Keratinocyte (primary cell): Measurements from ENCODE around the gene FICD. TPM values are rescaled to one million over a fixed set of nuclear protein-coding genes. Genes with fewer than 3 reads are reported as not detected.

ENCODE experiments used
- DNase-seq: peaks from one replicate; pipeline ENCODE4 v3.0.0-alpha.2; 2011; ENCODE audit warnings: low read depth, missing footprints, low spot score
- FAIRE-seq: peaks from 2 replicates; lab custom pipeline; 2011; peaks lifted over from hg19 to GRCh38; lab: Jason Lieb, UNC
- H2AFZ ChIP-seq: 2 replicates; pipeline ENCODE4 v1.6.0; 2012; ENCODE audit warnings: low read length, control low read depth, inconsistent platforms; ENCODE audit not compliant: control insufficient read depth
- H3K27ac ChIP-seq: 2 replicates; pipeline ENCODE4 v1.5.1; 2011; ENCODE audit warnings: low read length; ENCODE audit not compliant: control insufficient read depth, insufficient read depth
- H3K27me3 ChIP-seq: 3 replicates; pipeline ENCODE4 v1.6.0; 2011; ENCODE audit warnings: low read length; ENCODE audit not compliant: control insufficient read depth, insufficient read depth; ENCODE audit errors: extremely low read depth
- H3K36me3 ChIP-seq, 2 experiments: 2 replicates in 1 of 2; 3 replicates in 1 of 2; pipeline ENCODE4 v1.5.1; 2011; ENCODE audit warnings: low read length in 2 of 2, mild to moderate bottlenecking in 1 of 2; ENCODE audit not compliant: control insufficient read depth in 2 of 2, insufficient read depth in 2 of 2; ENCODE audit errors: extremely low read depth in 1 of 2
- H3K4me1 ChIP-seq: 3 replicates; pipeline ENCODE4 v1.5.1; 2011; ENCODE audit warnings: low read length; ENCODE audit not compliant: control insufficient read depth, insufficient read depth; ENCODE audit errors: extremely low read depth
- H3K4me2 ChIP-seq: 3 replicates; pipeline ENCODE4 v1.6.0; 2011; ENCODE audit warnings: low read depth, low read length; ENCODE audit not compliant: control insufficient read depth, insufficient read depth; ENCODE audit errors: extremely low read depth
- H3K4me3 ChIP-seq, 3 experiments: fragments of 200-600 bp in 1 of 3; sonication (generic) in 1 of 3; 2 replicates in 2 of 3; 3 replicates in 1 of 3; pipeline ENCODE4 v1.5.1; 2011 to 2016; ENCODE audit warnings: low read length in 3 of 3, mild to moderate bottlenecking in 3 of 3, control low read depth in 2 of 3, inconsistent platforms in 1 of 3, low read depth in 1 of 3, mixed read lengths in 1 of 3, mixed run types in 1 of 3, moderate library complexity in 1 of 3; ENCODE audit not compliant: control insufficient read depth in 2 of 3, insufficient read depth in 2 of 3; ENCODE audit errors: extremely low read depth in 1 of 3
- H3K79me2 ChIP-seq: 2 replicates; pipeline ENCODE4 v1.6.0; 2012; ENCODE audit warnings: low read length; ENCODE audit not compliant: control insufficient read depth, insufficient read depth
- H3K9ac ChIP-seq: 3 replicates; pipeline ENCODE4 v1.6.0; 2011; ENCODE audit warnings: low read length; ENCODE audit not compliant: control insufficient read depth, insufficient read depth; ENCODE audit errors: extremely low read depth
- H3K9me1 ChIP-seq: 3 replicates; pipeline ENCODE4 v1.6.0; 2011; ENCODE audit warnings: low read length; ENCODE audit not compliant: control insufficient read depth, insufficient read depth; ENCODE audit errors: extremely low read depth
- H3K9me3 ChIP-seq: 2 replicates; pipeline ENCODE4 v1.5.1; 2012; ENCODE audit warnings: low read depth, low read length; ENCODE audit not compliant: control insufficient read depth
- H4K20me1 ChIP-seq: 3 replicates; pipeline ENCODE4 v1.6.0; 2011; ENCODE audit warnings: low read length; ENCODE audit not compliant: control insufficient read depth, insufficient read depth; ENCODE audit errors: extremely low read depth
- CTCF ChIP-seq, 3 experiments: IDR thresholded peaks in 1 of 3; conservative IDR thresholded peaks in 1 of 3; optimal IDR thresholded peaks in 1 of 3; 2 replicates in 2 of 3; 3 replicates in 1 of 3; pipeline versions ENCODE3 to v1.5.1; 2011; ENCODE audit warnings: low read length in 3 of 3, mild to moderate bottlenecking in 3 of 3, moderate library complexity in 2 of 3, control low read depth in 1 of 3, inconsistent platforms in 1 of 3; ENCODE audit not compliant: insufficient read depth in 2 of 3; ENCODE audit errors: extremely low read depth in 1 of 3
- EZH2 ChIP-seq: IDR thresholded peaks from one replicate; pipeline ENCODE4 v1.6.1; 2012; ENCODE audit warnings: inconsistent platforms, mild to moderate bottlenecking, low read length, moderate library complexity
- dilution Hi-C: fragments of 300-500 bp; cut with MboI; formaldehyde crosslinking; loops from one replicate; pipeline ENCODE4 v1.7.0; 2020; ENCODE audit warnings: low sequenced_read_pairs; ENCODE audit not compliant: extremely low pct_ligation_motif_present
- polyA plus RNA-seq, 5 experiments: library from polyadenylated mRNA; depleted of rRNA in 3 of 5; stranded (reverse) in 3 of 5; stranded (forward) in 1 of 5; unstranded in 1 of 5; fragments of >200 nt; gene quantifications; 1 replicate in 1 of 5; 2 replicates in 3 of 5; 3 replicates in 1 of 5; pipeline versions ENCODE4 v1.2.1 to v1.2.3, GENCODE V29; 2011 to 2012; ENCODE audit warnings: missing spikeins in 2 of 5, low read depth in 1 of 5, low replicate concordance in 1 of 5

Gene FICD
- polyA plus RNA-seq, 1 donor (not counting 4 experiments of a cell fraction or from before 2014, with no cell fraction given) = 0.47 TPM

GRCh38 chr12:108538616-108539195 is 23.6 kb downstream of the FICD start:
- H3K4me1 ChIP-seq = no peaks in the 10 kb centered on the region
- H2AFZ ChIP-seq = no peak overlapping the region
- H3K27me3 ChIP-seq = no peaks in the 10 kb centered on the region
- FAIRE-seq (no peak), DNase-seq (no peak)
- H4K20me1 ChIP-seq = peaks cover 6% of the 10 kb centered on the region
- no peak overlapping the region for H3K9ac ChIP-seq
- H3K79me2 ChIP-seq = peaks cover 45% of the 10 kb centered on the region
- peaks cover 17 to 23% of the 10 kb centered on the region in 2 experiments for H3K36me3 ChIP-seq
- H3K4me2 ChIP-seq = no peak overlapping the region
- H3K4me3 ChIP-seq = no peak overlapping the region
- no peaks in the 10 kb centered on the region for H3K9me1 ChIP-seq
- TF ChIP-seq EZH2 (no peak), CTCF (optimal IDR thresholded peaks at IDR 0.05 in 1 of 3, IDR thresholded peaks at IDR 0.05 in 1 of 3, conservative IDR thresholded peaks at IDR 0.05 in 1 of 3; ENCODE audit: extremely low read depth in 1 of 3, insufficient read depth in 2 of 3, low read length in 3 of 3) (no peak)
- no peaks in the 10 kb centered on the region for H3K9me3 ChIP-seq
- dilution Hi-C loops = no loop called here
- H3K27ac ChIP-seq = no peak overlapping the region

- Histone ChIP-seq H3K9me1 (no peaks in the 10 kb centered on the region), H3K36me3 (peaks cover 14 to 19% of the 10 kb centered on the region in 2 experiments), H3K9me3 (no peaks in the 10 kb centered on the region), H3K4me2 (no peak overlapping the region), H3K4me3 (no peak overlapping the region), H3K27me3 (no peaks in the 10 kb centered on the region), H3K9ac (no peak overlapping the region), H3K27ac (no peak overlapping the region), H3K79me2 (peaks cover 52% of the 10 kb centered on the region), H4K20me1 (peaks cover 6% of the 10 kb centered on the region), H3K4me1 (no peaks in the 10 kb centered on the region), H2AFZ (no peak overlapping the region)
- FAIRE-seq (no peak), DNase-seq (no peak)
- dilution Hi-C loops = no loop called here
- TF ChIP-seq CTCF (optimal IDR thresholded peaks at IDR 0.05 in 1 of 3, IDR thresholded peaks at IDR 0.05 in 1 of 3, conservative IDR thresholded peaks at IDR 0.05 in 1 of 3; ENCODE audit: extremely low read depth in 1 of 3, insufficient read depth in 2 of 3, low read length in 3 of 3) (no peak), EZH2 (no peak)
Observed at GRCh38 chr12:108542320-108542719, 27.2 kb downstream of the FICD start.
